PFSK-1 (cell line): Measurements from ENCODE around the gene BMF.

Experiments
- FOXP2 ChIP-seq: optimal IDR thresholded peaks from 2 replicates; pipeline ENCODE3; 2011; ENCODE audit warnings: borderline replicate concordance, control low read depth, inconsistent platforms; ENCODE audit not compliant: insufficient read depth; ENCODE audit errors: extremely low read length, extremely low read depth
- POLR2AphosphoS5 ChIP-seq: IDR thresholded peaks from 2 replicates; pipeline ENCODE4 v1.6.1; 2012; ENCODE audit warnings: low read depth, mild to moderate bottlenecking, control low read depth, low read length, moderate library complexity
- SIN3A ChIP-seq: IDR thresholded peaks from 2 replicates; pipeline ENCODE4 v1.6.1; 2012; ENCODE audit warnings: mild to moderate bottlenecking, low read length, moderate library complexity, borderline replicate concordance; ENCODE audit not compliant: insufficient read depth
- TAF1 ChIP-seq: IDR thresholded peaks from 2 replicates; pipeline ENCODE4 v1.6.1; 2012; ENCODE audit warnings: low read length, control low read depth, borderline replicate concordance; ENCODE audit not compliant: insufficient read depth
- TF ChIP-seq, protein P1 (sequence below), 2 experiments: IDR thresholded peaks; 2 replicates each; pipeline versions ENCODE4 v1.6.1 to v1.8.0; 2011 to 2012; ENCODE audit warnings: low read depth in 2 of 2, low read length in 2 of 2, control low read depth in 1 of 2, inconsistent platforms in 1 of 2, mild to moderate bottlenecking in 1 of 2, moderate library complexity in 1 of 2; ENCODE audit not compliant: insufficient read depth in 1 of 2

The BMF gene

DNA sequence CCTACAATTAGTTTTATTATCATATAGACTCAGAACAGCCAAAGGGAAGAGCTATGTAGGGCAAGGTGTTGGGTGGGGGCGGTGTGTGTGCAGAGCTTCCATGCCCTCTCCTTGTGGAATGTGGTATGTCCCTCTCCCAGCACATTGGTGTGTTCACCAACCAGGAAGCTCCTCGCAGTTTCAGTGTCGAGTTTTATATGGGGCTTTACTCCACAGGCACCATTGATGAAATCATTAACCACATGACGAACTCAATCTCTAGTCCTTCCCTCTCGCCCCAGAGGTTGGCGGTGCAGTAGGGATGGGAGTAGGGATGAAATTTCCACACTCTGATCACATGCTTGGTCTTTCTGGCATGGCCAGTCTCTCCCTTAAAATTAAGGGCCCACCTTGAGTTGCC, 56.1 kb downstream of the BMF start:
- TF ChIP-seq POLR2AphosphoS5 (no peak), SIN3A (no peak)
- TF ChIP-seq, protein P1, sequence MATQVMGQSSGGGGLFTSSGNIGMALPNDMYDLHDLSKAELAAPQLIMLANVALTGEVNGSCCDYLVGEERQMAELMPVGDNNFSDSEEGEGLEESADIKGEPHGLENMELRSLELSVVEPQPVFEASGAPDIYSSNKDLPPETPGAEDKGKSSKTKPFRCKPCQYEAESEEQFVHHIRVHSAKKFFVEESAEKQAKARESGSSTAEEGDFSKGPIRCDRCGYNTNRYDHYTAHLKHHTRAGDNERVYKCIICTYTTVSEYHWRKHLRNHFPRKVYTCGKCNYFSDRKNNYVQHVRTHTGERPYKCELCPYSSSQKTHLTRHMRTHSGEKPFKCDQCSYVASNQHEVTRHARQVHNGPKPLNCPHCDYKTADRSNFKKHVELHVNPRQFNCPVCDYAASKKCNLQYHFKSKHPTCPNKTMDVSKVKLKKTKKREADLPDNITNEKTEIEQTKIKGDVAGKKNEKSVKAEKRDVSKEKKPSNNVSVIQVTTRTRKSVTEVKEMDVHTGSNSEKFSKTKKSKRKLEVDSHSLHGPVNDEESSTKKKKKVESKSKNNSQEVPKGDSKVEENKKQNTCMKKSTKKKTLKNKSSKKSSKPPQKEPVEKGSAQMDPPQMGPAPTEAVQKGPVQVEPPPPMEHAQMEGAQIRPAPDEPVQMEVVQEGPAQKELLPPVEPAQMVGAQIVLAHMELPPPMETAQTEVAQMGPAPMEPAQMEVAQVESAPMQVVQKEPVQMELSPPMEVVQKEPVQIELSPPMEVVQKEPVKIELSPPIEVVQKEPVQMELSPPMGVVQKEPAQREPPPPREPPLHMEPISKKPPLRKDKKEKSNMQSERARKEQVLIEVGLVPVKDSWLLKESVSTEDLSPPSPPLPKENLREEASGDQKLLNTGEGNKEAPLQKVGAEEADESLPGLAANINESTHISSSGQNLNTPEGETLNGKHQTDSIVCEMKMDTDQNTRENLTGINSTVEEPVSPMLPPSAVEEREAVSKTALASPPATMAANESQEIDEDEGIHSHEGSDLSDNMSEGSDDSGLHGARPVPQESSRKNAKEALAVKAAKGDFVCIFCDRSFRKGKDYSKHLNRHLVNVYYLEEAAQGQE (IDR thresholded peaks at IDR 0.05; ENCODE audit: insufficient read depth in 1 of 2, low read depth in 2 of 2, low read length in 2 of 2) = no peak

DNA sequence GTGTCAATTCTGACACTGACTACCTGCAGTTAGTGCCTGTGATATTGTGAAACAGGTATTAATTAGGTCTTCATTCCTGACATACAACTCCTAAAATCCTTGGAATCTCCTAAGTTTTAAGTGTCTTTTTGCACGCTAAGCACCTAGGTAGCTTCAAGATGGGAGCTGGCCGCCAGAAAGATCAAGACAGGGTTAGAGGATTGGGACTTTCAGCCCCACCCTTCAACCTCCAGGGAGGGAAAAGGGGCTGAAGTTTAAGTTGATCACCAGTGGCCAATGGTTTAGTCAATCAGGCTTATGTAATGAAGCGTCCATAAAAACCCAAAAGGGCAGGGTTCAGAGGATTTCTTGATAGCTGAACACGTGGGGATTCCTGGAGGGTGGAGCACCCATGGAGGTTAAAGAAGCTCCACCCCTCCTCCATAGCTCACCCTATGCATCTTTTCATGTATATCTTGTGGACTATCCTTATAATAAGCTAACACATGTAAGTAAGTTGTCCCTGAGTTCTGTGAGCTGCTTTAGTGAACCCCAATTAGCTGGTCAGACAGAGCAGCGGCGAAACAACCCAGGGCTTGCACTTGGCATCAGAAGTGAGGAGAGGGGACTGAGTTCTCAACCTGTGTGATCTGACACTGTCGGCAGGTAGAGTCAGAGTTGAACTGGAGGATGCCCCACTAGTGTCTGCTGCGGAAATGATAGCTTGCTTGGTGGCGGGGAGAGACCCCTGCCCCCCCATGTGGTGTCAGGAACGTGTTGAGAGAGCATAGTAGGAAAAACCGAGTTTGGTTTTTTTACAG, 56.9 kb downstream of the BMF start:
- TF ChIP-seq, protein P1 (IDR thresholded peaks at IDR 0.05; ENCODE audit: insufficient read depth in 1 of 2, low read depth in 2 of 2, low read length in 2 of 2) = no peak
- no peak for TF ChIP-seq SIN3A
- no peak for TF ChIP-seq POLR2AphosphoS5
- no peak for TF ChIP-seq FOXP2
- no peak for TF ChIP-seq TAF1

DNA sequence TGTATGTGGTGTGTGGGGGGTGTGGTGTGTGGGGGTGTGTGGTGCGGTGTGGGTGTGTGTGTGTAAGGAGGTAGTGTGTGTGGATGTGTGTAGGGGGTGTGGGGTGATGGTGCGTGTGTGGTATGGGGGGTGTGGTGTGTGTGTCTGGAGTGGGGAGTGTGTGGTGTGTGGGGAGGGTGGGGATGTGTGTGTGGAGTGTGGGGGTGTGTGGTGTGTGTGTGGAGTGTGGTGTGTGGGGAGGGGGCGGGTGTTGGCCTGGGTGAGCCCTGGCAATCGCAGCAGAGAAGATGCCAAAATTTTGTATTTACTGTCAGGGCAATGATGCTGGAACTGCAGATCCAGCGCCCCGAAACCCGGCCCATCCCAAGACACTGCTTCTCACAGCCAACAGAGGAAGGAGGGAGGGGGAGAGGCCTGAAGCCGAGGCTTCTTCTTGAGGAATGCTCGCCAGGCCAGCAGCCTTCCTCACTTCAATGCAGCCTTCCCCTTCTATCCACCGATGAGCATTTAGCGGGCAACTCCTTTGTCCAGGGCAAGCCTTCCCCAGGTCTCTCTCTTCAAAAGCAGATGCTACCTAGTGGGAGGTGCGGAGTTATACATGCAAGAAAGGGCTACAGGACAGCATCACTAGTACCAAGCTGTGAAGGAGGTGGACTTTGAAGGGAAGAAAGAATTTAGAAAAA, 57.8 kb downstream of the BMF start:
- TF ChIP-seq POLR2AphosphoS5 (no peak), TAF1 (no peak), FOXP2 (no peak), SIN3A (no peak)
- TF ChIP-seq, protein P1 (IDR thresholded peaks at IDR 0.05; ENCODE audit: insufficient read depth in 1 of 2, low read depth in 2 of 2, low read length in 2 of 2) = no peak

DNA sequence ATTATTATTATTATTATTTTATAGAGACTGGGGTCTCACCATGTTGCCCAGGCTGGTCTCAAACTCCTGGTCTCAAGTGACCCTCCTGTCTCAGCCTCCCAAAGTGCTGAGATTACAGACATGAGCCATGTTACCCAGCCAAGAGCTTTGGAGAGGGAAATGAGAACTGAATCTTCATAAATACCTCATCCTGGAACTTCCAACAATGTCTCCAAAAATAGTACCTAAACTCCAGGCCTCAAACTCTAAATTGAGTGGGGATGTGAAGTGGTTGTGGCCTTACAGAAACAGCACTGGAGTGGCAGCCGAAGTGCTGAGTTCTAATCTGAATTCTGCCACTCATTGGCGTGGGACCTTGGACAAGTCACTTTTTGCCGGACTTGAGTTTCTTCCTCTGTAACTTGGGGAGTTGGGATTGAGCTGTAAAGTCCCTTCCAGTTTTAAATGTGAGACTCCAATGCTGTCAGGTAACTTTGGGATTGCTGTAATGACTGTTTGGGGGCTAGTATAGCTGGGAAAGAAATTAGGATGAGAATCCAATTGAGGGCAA, 59.7 kb downstream of the BMF start:
- TF ChIP-seq, protein P1 (IDR thresholded peaks at IDR 0.05; ENCODE audit: insufficient read depth in 1 of 2, low read depth in 2 of 2, low read length in 2 of 2) = no peak
- TF ChIP-seq TAF1 (no peak), POLR2AphosphoS5 (no peak), FOXP2 (no peak), SIN3A (no peak)
